ENCODE measurements around the gene MYO7A.

The MYO7A gene

DNA sequence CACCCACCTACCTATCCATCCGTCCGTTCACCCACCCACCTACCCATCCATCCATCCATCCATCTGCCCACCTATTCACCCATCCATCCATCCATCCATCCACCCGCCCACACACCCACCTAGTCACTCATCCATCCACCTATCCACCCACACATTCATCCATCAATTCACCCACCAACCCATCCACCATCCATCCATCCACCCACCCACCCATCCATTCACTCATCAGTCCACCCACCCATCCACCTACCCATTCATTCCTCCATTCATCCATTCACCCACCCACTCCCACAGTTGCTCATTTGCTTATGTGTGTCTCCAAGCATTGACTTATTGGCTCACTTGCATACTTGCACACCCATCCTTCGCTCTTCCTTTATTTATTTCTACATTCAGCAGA is 50.1 kb downstream of the MYO7A start:
- DNase-seq (ENCODE audit: low read depth): no peak
- H3K4me3 ChIP-seq (ENCODE audit: low read length): no peak overlapping the region
- TF ChIP-seq, protein P1, sequence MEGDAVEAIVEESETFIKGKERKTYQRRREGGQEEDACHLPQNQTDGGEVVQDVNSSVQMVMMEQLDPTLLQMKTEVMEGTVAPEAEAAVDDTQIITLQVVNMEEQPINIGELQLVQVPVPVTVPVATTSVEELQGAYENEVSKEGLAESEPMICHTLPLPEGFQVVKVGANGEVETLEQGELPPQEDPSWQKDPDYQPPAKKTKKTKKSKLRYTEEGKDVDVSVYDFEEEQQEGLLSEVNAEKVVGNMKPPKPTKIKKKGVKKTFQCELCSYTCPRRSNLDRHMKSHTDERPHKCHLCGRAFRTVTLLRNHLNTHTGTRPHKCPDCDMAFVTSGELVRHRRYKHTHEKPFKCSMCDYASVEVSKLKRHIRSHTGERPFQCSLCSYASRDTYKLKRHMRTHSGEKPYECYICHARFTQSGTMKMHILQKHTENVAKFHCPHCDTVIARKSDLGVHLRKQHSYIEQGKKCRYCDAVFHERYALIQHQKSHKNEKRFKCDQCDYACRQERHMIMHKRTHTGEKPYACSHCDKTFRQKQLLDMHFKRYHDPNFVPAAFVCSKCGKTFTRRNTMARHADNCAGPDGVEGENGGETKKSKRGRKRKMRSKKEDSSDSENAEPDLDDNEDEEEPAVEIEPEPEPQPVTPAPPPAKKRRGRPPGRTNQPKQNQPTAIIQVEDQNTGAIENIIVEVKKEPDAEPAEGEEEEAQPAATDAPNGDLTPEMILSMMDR (IDR thresholded peaks at IDR 0.05; ENCODE audit: insufficient read depth, low read depth, low read length, missing control alignments): no peak

DNA sequence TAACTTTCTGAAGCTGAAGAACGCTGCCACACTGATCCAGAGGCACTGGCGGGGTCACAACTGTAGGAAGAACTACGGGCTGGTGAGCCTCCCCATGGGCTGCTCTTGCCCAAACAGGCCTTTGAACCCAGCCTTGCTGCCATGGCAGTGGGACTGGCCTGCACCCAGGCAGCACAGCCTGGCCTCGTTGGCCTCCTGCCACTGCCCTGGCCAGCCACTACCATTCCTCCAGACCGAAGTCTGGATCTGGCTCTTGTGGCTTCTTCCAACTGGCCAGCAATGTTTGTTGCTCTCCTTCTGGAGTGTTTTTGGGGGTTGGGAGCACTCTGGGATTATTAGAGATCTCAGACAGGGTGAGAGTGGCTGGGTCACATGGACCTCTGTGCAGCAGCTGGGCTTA is 51.0 kb downstream of the MYO7A start:
- H3K4me3 ChIP-seq (ENCODE audit: low read length): no peak overlapping the region
- DNase-seq (ENCODE audit: low read depth): no peak
- TF ChIP-seq, protein P1 (IDR thresholded peaks at IDR 0.05; ENCODE audit: insufficient read depth, low read depth, low read length, missing control alignments): no peak

DNA sequence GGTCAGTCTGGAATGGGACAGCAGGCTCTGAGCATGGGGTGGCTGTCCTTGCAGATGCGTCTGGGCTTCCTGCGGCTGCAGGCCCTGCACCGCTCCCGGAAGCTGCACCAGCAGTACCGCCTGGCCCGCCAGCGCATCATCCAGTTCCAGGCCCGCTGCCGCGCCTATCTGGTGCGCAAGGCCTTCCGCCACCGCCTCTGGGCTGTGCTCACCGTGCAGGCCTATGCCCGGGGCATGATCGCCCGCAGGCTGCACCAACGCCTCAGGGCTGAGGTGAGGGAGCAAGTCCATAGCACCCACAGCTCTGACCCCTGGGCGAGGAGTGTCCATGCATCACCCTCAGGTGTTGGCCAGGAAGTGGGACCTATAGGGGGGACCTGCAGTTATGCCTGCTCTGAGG is 51.6 kb downstream of the MYO7A start:
- TF ChIP-seq, protein P1 (IDR thresholded peaks at IDR 0.05; ENCODE audit: insufficient read depth, low read depth, low read length, missing control alignments): no peak
- no peak overlapping the region for H3K4me3 ChIP-seq (ENCODE audit: low read length)
- DNase-seq (ENCODE audit: low read depth): no peak

DNA sequence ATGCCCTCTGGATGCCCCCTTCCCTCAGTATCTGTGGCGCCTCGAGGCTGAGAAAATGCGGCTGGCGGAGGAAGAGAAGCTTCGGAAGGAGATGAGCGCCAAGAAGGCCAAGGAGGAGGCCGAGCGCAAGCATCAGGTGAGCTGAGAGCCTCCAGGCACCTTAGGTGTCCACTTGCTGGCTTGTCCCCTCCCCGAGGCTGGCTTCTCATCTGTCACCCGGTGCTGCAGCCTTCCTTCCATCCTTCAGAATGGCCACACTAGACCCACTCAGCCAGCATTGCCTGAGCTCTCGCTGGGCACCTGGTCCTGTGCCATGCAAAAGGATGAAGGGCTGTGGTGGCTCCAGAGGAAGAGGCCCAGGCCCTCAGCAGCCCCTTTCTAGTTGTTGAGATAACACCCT is 52.3 kb downstream of the MYO7A start:
- TF ChIP-seq, protein P1 (IDR thresholded peaks at IDR 0.05; ENCODE audit: insufficient read depth, low read depth, low read length, missing control alignments): no peak
- no peak for DNase-seq (ENCODE audit: low read depth)

DNA sequence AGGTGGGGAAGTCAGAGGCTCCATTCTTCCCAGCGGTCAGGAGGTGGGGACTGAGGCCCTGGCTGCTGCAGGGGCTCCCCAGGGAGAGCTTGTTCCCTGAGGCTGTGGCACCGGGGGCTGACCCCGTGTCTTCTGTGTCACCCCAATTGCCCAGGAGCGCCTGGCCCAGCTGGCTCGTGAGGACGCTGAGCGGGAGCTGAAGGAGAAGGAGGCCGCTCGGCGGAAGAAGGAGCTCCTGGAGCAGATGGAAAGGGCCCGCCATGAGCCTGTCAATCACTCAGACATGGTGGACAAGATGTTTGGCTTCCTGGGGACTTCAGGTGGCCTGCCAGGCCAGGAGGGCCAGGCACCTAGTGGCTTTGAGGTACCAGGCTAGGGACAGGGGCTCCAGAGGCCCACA is 53.2 kb downstream of the MYO7A start:
- TF ChIP-seq, protein P1 (IDR thresholded peaks at IDR 0.05; ENCODE audit: insufficient read depth, low read depth, low read length, missing control alignments): no peak
- H3K4me3 ChIP-seq (ENCODE audit: low read length): no peak overlapping the region
- DNase-seq (ENCODE audit: low read depth): no peak

More for the DNA sequence above, 52.3 kb downstream of the MYO7A start:
- H3K4me3 ChIP-seq (ENCODE audit: low read length): no peak overlapping the region

DNA sequence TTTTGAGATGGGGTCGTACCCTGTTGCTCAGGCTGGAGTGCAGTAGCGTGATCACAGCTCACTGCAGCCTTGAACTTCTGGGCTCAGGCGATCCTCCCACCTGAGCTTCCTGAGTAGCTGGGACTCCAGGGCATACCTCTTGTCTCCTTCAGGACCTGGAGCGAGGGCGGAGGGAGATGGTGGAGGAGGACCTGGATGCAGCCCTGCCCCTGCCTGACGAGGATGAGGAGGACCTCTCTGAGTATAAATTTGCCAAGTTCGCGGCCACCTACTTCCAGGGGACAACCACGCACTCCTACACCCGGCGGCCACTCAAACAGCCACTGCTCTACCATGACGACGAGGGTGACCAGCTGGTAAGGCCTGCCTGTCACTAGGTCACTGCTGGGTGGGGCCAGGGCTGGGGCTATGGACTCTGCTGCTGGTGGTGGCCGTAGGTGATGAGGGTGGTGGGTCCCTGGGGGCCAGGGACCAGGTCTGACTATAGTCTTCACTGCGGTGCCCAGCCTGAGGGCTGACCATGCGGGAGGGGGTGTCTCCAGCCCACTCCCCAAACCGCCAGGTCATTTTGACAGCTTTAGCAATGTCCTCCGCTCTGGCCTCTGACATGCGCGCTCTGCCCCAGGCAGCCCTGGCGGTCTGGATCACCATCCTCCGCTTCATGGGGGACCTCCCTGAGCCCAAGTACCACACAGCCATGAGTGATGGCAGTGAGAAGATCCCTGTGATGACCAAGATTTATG is 53.9 kb downstream of the MYO7A start:
- TF ChIP-seq, protein P1 (IDR thresholded peaks at IDR 0.05; ENCODE audit: insufficient read depth, low read depth, low read length, missing control alignments): no peak
- H3K4me3 ChIP-seq (ENCODE audit: low read length): no peak overlapping the region
- no peak for DNase-seq (ENCODE audit: low read depth)

Data from epithelial cell of esophagus (primary cell).